K562 (cell line): Measurements from ENCODE around the gene HPCAL1. TPM values are rescaled to one million over a fixed set of nuclear protein-coding genes. Genes with fewer than 3 reads are reported as not detected.
A peak's percentile ranks its signal among the peaks of the same experiment; 100 is the strongest.

Source experiments
- ATF3 ChIP-seq, 2 experiments: fragments of 450-650 bp in 1 of 2; sonication (generic) in 1 of 2; formaldehyde crosslinking in 1 of 2; IDR thresholded peaks in 1 of 2; conservative IDR thresholded peaks in 1 of 2; 2 replicates each; pipeline versions ENCODE4 v1.6.1 to v1.8.1; 2016 to 2023; ENCODE audit warnings: mild to moderate bottlenecking in 2 of 2, moderate library complexity in 2 of 2, inconsistent platforms in 1 of 2, missing genetic modification reagents in 1 of 2
- E2F1 ChIP-seq: sonication (generic); formaldehyde crosslinking; IDR thresholded peaks from 2 replicates; pipeline ENCODE4 v1.8.1; 2023; ENCODE audit warnings: mild to moderate bottlenecking, missing genetic modification reagents, moderate library complexity
- E2F8 ChIP-seq: fragments of 450-650 bp; IDR thresholded peaks from 2 replicates; pipeline ENCODE4 v1.7.1; 2018; ENCODE audit warnings: mild to moderate bottlenecking, low read depth; ENCODE audit not compliant: partially characterized antibody
- ETV1 ChIP-seq: fragments of 450-650 bp; conservative IDR thresholded peaks from 2 replicates; pipeline ENCODE4 v1.6.1; 2016; ENCODE audit warnings: missing genetic modification characterization, control low read depth, low read depth, missing compliant biosample characterization
- FOSL1 ChIP-seq: fragments of 200-800 bp; sonication (Bioruptor generic); conservative IDR thresholded peaks from 2 replicates; pipeline ENCODE4 v1.6.1; 2016; ENCODE audit warnings: missing genetic modification characterization, missing compliant biosample characterization
- ILF3 ChIP-seq: fragments of 450-650 bp; IDR thresholded peaks from 2 replicates; pipeline ENCODE4 v1.6.1; 2018; ENCODE audit warnings: antibody characterized with exemption, mild to moderate bottlenecking, moderate library complexity, borderline replicate concordance
- L3MBTL2 ChIP-seq: fragments of 450-650 bp; IDR thresholded peaks from 2 replicates; pipeline ENCODE4 v1.6.1; 2016; ENCODE audit warnings: mild to moderate bottlenecking, moderate library complexity
- MIER1 ChIP-seq: fragments of 450-650 bp; IDR thresholded peaks from 2 replicates; pipeline ENCODE4 v1.6.1; 2016; ENCODE audit warnings: antibody characterized with exemption, mild to moderate bottlenecking, low read depth
- NR4A1 ChIP-seq, 2 experiments: fragments of 250-450 bp in 1 of 2; fragments of 450-650 bp in 1 of 2; sonication (Bioruptor Pico) in 1 of 2; IDR thresholded peaks; 2 replicates each; pipeline versions ENCODE4 v1.4.0 to v1.6.1; 2016 to 2020; ENCODE audit warnings: mild to moderate bottlenecking in 2 of 2, missing compliant biosample characterization in 1 of 2, missing genetic modification characterization in 1 of 2, moderate library complexity in 1 of 2
- POLR2G ChIP-seq: fragments of 200-400 bp; formaldehyde crosslinking; IDR thresholded peaks from 2 replicates; pipeline ENCODE4 v1.6.1; 2017; ENCODE audit warnings: low read depth, mild to moderate bottlenecking, antibody characterized with exemption, low read length, moderate library complexity
- POLR3G ChIP-seq: IDR thresholded peaks from 2 replicates; pipeline ENCODE4 v1.6.1; 2011; ENCODE audit not compliant: insufficient read length, insufficient replicate concordance; ENCODE audit errors: extremely low read depth
- SIRT6 ChIP-seq: IDR thresholded peaks from one replicate; pipeline ENCODE4 v1.6.1; 2012; ENCODE audit warnings: low read depth, mild to moderate bottlenecking, control low read depth, inconsistent platforms, low read length, moderate library complexity
- TBL1XR1 ChIP-seq, 2 experiments: IDR thresholded peaks; 2 replicates each; pipeline ENCODE4 v1.6.1; 2012; ENCODE audit warnings: improper control_type of control experiment in 2 of 2, low read length in 2 of 2, mild to moderate bottlenecking in 1 of 2
- TEAD4 ChIP-seq, 2 experiments: sonication (generic) in 1 of 2; formaldehyde crosslinking in 1 of 2; IDR thresholded peaks; 2 replicates each; pipeline versions ENCODE4 v1.6.1 to v1.8.0; 2012 to 2022; ENCODE audit warnings: borderline replicate concordance in 1 of 2, inconsistent platforms in 1 of 2, low read length in 1 of 2, mild to moderate bottlenecking in 1 of 2, missing genetic modification reagents in 1 of 2
- XRCC5 ChIP-seq: fragments of 200-400 bp; formaldehyde crosslinking; IDR thresholded peaks from 2 replicates; pipeline ENCODE4 v1.6.1; 2017; ENCODE audit warnings: low read depth, mild to moderate bottlenecking, low read length
- ZBTB7A ChIP-seq: IDR thresholded peaks from 2 replicates; pipeline ENCODE4 v1.6.1; 2011; ENCODE audit warnings: low read depth, mild to moderate bottlenecking, low read length, moderate library complexity, borderline replicate concordance; ENCODE audit not compliant: control insufficient read depth
- ZNF197 ChIP-seq: fragments of 200-800 bp; sonication (Bioruptor generic); IDR thresholded peaks from 2 replicates; pipeline ENCODE4 v1.6.1; 2016; ENCODE audit warnings: low read depth, missing genetic modification characterization, missing compliant biosample characterization
- ZNF23 ChIP-seq: fragments of 250-450 bp; sonication (Bioruptor Pico); IDR thresholded peaks from 2 replicates; pipeline ENCODE4 v1.4.0; 2020; ENCODE audit warnings: mild to moderate bottlenecking
- ZNF316 ChIP-seq: fragments of 450-650 bp; IDR thresholded peaks from 2 replicates; pipeline ENCODE4 v1.6.1; 2016
- polyA plus RNA-seq, 8 experiments: library from polyadenylated mRNA; depleted of rRNA in 4 of 8; stranded (reverse) in 5 of 8; unstranded in 3 of 8; fragments of >200 nt; fragmentation: Nextera tagmentation in 2 of 8; fragmentation: Illumina TruSeq in 1 of 8; extraction: Ambion mirVana in 2 of 8; extraction: Trizol in 1 of 8; gene quantifications; 2 replicates each; pipeline versions ENCODE4 v1.2.1 to v1.2.3, GENCODE V29; 2011 to 2014; ENCODE audit warnings: inconsistent platforms in 1 of 8, missing spikeins in 1 of 8
- total RNA-seq, 7 experiments: library from RNA; depleted of rRNA in 6 of 7; stranded (reverse); fragments of >200 nt in 6 of 7; fragmentation: Illumina TruSeq in 2 of 7; extraction: Trizol in 2 of 7; gene quantifications; 2 replicates each; pipeline versions ENCODE4 v1.2.1 to v1.2.3, GENCODE V29; 2011 to 2021; ENCODE audit warnings: low replicate concordance in 1 of 7

The HPCAL1 gene
- total and polyA plus RNA-seq, 9 of the 15 experiments (the other 6 are each of a cell fraction or from before 2014, with no cell fraction given) = 2.7 to 65.5 (median 23.9) TPM

GRCh38 chr2:10332402-10333246, 29.9 kb downstream of the HPCAL1 start (continued):
- TF ChIP-seq FOSL1 (tag) (0 out of 2 replicates have a peak, but pooled peaks have one; percentile 17), E2F8 (no peak), L3MBTL2 (no peak), TBL1XR1 (IDR thresholded peaks at IDR 0.05; ENCODE audit: low read length in 2 of 2) (no peak), ZNF316 (peak; percentile 74), POLR2G (no peak), ZNF197 (no peak), ZNF23 (CRISPR knock-in tag) (no peak), XRCC5 (no peak), NR4A1 (CRISPR knock-in tag; IDR thresholded peaks at IDR 0.05) (no peak), NR4A1 (tag; IDR thresholded peaks at IDR 0.05) (no peak), ATF3 (IDR thresholded peaks at IDR 0.05) (no peak), ATF3 (CRISPR knock-in tag; conservative IDR thresholded peaks at IDR 0.05) (no peak), POLR3G (no peak), MIER1 (no peak), ILF3 (no peak), ZBTB7A (peak; percentile 61; the same call in 1 of the 2 replicates), SIRT6 (no peak), E2F1 (no peak), TEAD4 (IDR thresholded peaks at IDR 0.05; ENCODE audit: low read length) (no peak), TEAD4 (CRISPR knock-in tag; IDR thresholded peaks at IDR 0.05; ENCODE audit: borderline replicate concordance) (no peak), ETV1 (tag) (0 out of 2 replicates have a peak, but pooled peaks have one; percentile 6)
